ENCODE data around the gene TRIP13.
"Not testable (repeated sequence)": the region's sequence is repeated elsewhere in the genome, so short reads cannot be mapped to it uniquely, and the experiment has no call there.

The TRIP13 gene

GRCh38 chr5:875931-876330 is 16.8 kb upstream of the TRIP13 start:
- TF ChIP-seq POLR2A (IDR thresholded peaks at IDR 0.05; ENCODE audit: low read depth, low read length) = no peak
- FAIRE-seq = no peak
- DNase-seq (ENCODE audit: insufficient read length, low spot score) = no peak

GRCh38 chr5:876398-877365 is 16.0 kb upstream of the TRIP13 start:
- DNase-seq (ENCODE audit: insufficient read length, low spot score) = no peak
- TF ChIP-seq POLR2A (IDR thresholded peaks at IDR 0.05; ENCODE audit: low read depth, low read length) = no peak
- no peak for FAIRE-seq

DNA sequence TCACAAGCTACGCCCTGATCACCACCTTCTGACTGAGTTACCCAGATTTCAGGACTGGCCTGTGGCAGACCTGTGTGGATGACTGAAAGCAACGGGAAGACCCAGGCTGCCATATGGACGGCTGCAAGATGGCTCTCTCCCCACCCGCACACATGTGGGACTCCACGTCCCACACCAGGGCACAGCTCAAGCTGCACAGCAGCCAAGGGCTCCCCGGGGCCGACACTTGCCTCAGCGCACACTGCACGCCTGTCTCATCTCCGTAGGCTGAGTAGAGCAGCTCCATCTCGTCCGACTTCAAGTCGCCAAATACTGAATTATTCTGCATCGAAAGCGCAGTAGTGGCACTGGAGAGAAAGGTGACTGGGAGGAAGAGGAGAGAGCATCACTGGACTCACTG is 14.6 kb upstream of the TRIP13 start:
- DNase-seq (ENCODE audit: insufficient read length, low spot score) (no peak), FAIRE-seq (no peak)

GRCh38 chr5:878677-879076 is 14.0 kb upstream of the TRIP13 start:
- DNase-seq (ENCODE audit: insufficient read length, low spot score); FAIRE-seq: not testable (repeated sequence)

More for the DNA sequence above, 14.6 kb upstream of the TRIP13 start:
- TF ChIP-seq POLR2A (IDR thresholded peaks at IDR 0.05; ENCODE audit: low read depth, low read length) = no peak

- no peak for TF ChIP-seq POLR2A (IDR thresholded peaks at IDR 0.05; ENCODE audit: low read depth, low read length)
- FAIRE-seq (no peak), DNase-seq (ENCODE audit: insufficient read length, low spot score) (no peak)
Observed at GRCh38 chr5:880816-881550, 11.7 kb upstream of the TRIP13 start.

- TF ChIP-seq POLR2A (IDR thresholded peaks at IDR 0.05; ENCODE audit: low read depth, low read length) = no peak
- DNase-seq (ENCODE audit: insufficient read length, low spot score) (no peak), FAIRE-seq (no peak)
Observed at GRCh38 chr5:881551-881935, 11.1 kb upstream of the TRIP13 start.

GRCh38 chr5:882253-883183 is 10.2 kb upstream of the TRIP13 start:
- no peak for TF ChIP-seq POLR2A (IDR thresholded peaks at IDR 0.05; ENCODE audit: low read depth, low read length)
- DNase-seq (ENCODE audit: insufficient read length, low spot score) = no peak
- no peak for FAIRE-seq

- DNase-seq (ENCODE audit: insufficient read length, low spot score) = no peak
- no peak for TF ChIP-seq POLR2A (IDR thresholded peaks at IDR 0.05; ENCODE audit: low read depth, low read length)
- FAIRE-seq = no peak
Observed at GRCh38 chr5:883475-884181, 9.1 kb upstream of the TRIP13 start.

- no peak for TF ChIP-seq POLR2A (IDR thresholded peaks at IDR 0.05; ENCODE audit: low read depth, low read length)
- DNase-seq (ENCODE audit: insufficient read length, low spot score) (no peak), FAIRE-seq (no peak)
Observed at GRCh38 chr5:884345-885126, 8.1 kb upstream of the TRIP13 start.

DNA sequence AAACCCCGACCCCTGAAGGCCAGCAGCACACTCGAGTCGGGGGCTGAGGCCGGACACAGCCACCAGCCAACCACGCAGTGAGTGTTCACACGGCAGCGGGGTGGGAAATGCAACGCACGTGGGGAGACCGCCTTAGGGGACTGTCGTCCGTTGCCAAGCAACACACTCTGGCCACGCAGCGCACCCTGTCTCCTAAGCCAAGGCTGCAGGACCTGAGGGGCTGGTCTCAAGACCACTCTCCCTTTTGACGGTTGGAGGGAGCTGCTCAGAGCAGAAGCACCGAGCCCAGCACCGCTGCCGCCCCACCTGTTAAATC is 7.6 kb upstream of the TRIP13 start:
- FAIRE-seq = no peak
- DNase-seq (ENCODE audit: insufficient read length, low spot score) = no peak
- TF ChIP-seq POLR2A (IDR thresholded peaks at IDR 0.05; ENCODE audit: low read depth, low read length) = no peak

- FAIRE-seq (no peak), DNase-seq (ENCODE audit: insufficient read length, low spot score) (no peak)
- no peak for TF ChIP-seq POLR2A (IDR thresholded peaks at IDR 0.05; ENCODE audit: low read depth, low read length)
Observed at GRCh38 chr5:885529-885928, 7.2 kb upstream of the TRIP13 start.

- FAIRE-seq = no peak
- no peak for TF ChIP-seq POLR2A (IDR thresholded peaks at IDR 0.05; ENCODE audit: low read depth, low read length)
- DNase-seq (ENCODE audit: insufficient read length, low spot score) = no peak
Observed at GRCh38 chr5:886036-886435, 6.6 kb upstream of the TRIP13 start.
